HG03175 (cell line): ENCODE measurements around the gene GP1BB.

Experiments used
- ATAC-seq: cut with Tn5 transposase; IDR thresholded peaks from one replicate; pipeline ENCODE4 v1.9.1; 2021; ENCODE audit warnings: mild to moderate bottlenecking, moderate library complexity; ENCODE audit not compliant: unreplicated experiment

The GP1BB gene

DNA sequence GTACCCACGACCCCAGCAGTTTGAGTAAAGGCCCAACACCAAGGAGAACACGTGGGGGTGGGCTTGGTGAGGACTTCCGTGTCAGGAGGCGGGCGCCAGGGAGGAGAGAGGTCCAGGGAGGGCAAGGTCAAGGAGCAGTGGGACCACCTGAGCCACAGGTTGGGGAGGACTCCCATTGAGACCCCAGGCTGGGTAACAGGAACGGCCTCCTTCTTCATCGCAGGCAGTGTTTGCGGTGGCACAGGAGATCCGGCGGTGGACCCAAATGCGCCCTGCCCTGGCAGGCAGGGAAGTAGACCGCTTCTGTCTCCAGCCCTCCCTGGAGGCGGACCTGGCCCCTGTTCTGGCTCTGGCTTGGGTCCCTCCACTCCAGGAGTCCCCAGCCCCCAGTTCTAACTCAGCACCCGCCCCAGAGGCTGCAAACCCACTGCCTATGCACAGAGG lies 31.4 kb downstream of the GP1BB start:
- no peak for ATAC-seq

DNA sequence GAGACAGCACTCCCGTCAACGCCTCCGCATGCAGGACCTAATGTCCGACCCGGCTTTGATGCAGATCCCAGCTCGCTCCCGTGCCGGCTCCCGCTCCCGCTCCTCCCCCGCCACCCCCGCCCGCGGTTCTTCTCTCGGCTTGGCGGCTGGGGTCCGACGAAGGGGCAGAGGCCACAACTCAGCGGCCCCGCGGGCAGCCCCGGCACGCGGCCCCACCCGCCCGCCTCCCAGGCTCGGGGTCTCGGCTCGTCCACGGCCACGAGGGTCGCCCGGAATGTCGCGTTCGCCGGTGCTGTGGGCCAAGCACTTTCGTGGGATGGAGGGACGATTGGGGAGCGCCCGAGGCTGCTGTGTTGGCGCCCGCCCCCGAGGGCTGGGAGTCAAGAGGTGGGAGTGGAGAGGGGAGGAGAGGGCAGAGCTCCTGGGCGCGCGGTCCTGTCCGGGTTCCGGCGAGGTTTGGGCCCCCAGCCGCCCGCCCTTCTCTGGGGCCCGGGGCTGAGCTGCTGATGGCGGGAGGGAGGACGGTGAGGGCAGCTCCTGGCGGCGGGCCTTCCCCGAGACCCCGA lies 31.9 kb downstream of the GP1BB start:
- no peak for ATAC-seq

- no peak for ATAC-seq
These were observed 32.5 kb downstream of the GP1BB start for GRCh38 chr22:19755722-19756287.

GRCh38 chr22:19756288-19757128 lies 33.2 kb downstream of the GP1BB start:
- no peak for ATAC-seq

DNA sequence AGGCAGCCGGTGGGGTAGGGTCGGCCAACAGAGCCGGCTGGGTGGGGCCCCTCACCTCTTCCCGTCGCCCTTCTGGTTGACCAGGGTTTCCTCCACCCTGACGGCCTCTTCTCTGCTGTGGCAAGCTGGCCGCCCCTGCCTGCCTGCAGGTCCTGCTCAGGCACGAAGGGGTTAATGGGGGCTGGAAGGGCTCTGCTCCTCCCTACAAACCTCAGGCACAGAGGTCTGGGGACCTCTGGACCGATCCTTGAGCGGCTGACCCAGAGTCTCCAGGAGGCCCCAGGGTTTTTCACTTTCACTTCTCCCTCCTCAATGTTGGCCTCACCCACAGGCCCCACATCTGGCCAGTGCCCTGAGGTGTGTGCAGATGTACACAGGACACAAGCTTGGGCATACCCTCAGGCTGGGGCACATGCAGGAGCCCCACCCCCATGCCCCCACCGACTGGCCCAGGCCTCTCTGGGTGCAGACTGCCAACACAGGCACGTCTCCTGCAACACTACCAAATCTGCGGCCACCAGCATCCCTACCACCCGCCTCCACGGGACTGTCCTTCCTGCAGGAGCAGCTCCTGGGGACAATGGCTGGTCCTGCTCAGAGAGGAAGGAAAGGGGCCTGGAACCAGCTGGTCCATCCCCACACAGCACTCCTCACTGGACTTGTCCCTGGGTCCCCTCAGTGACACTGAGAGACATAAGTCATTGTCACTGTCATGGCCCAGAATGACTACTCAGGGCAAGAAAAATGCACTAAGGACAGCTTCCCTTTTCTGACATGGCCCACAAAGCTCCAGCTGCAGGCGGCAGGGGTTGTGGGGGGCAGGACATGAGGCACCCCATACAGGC lies 34.0 kb downstream of the GP1BB start:
- ATAC-seq = no peak

GRCh38 chr22:19757985-19758895 lies 34.9 kb downstream of the GP1BB start:
- ATAC-seq = no peak

DNA sequence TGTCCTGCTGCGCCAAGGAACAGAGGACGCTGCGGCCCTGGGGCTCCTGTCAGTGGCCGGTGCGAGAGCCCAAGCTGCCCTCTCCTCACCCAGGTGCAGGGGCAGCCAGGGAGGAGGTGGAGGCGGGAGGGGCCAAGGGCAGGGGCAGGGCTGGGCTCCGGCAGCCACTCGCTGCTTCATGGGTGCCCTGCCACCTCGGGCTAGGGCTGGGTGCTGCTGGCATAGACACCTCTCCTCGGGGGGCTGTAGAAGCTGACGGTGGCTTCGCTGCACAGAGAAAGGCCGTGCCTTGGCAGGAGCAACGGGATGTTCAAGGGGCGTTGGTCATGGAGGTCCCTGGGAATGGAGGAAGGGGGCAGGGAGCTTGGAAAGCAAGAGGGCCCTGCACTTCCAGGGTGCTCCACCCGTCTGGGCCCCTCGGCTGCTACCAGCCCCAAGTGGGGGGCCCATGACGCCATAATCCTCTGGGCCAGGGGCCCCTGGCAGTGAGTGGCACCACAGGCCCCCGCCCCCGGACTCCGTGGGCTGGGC lies 35.6 kb downstream of the GP1BB start:
- ATAC-seq = no peak

DNA sequence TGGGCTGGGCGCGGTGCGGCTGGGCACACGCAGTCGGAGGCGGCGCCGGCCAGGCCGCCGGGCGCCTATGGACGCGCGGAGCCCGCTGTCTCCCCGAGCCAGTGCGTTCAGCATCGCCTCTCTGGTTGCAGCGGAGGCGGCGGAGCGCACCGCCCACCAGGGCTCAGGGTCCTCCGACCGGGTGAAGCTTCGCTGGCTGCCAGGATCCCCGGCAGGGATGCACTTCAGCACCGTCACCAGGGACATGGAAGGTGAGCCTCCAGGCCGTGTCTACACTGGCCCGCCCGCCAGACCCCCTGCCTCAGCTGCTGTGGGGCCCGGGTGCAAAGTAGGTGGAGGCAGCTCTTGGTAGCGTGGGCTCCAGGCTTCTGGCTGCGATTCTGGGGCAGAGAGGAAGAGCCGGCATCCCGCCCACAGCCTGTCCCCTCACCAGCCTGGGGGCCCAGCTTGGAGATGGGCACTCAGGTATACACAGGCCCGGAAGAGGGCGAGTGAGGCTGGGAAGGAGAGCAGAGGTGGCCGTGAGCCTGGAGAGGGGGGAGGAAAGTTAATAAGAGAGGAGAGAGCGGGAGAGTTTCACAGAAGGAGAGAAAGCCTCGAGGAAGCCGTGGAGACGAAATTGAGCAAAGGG lies 36.2 kb downstream of the GP1BB start:
- no peak for ATAC-seq

GRCh38 chr22:19760058-19760950 lies 37.0 kb downstream of the GP1BB start, which contains the start of gene TBX1:
TBX1 (plus strand) TSS chr22:19760778; CDS start chr22:19760844, 66 bp downstream.
- ATAC-seq = no peak

DNA sequence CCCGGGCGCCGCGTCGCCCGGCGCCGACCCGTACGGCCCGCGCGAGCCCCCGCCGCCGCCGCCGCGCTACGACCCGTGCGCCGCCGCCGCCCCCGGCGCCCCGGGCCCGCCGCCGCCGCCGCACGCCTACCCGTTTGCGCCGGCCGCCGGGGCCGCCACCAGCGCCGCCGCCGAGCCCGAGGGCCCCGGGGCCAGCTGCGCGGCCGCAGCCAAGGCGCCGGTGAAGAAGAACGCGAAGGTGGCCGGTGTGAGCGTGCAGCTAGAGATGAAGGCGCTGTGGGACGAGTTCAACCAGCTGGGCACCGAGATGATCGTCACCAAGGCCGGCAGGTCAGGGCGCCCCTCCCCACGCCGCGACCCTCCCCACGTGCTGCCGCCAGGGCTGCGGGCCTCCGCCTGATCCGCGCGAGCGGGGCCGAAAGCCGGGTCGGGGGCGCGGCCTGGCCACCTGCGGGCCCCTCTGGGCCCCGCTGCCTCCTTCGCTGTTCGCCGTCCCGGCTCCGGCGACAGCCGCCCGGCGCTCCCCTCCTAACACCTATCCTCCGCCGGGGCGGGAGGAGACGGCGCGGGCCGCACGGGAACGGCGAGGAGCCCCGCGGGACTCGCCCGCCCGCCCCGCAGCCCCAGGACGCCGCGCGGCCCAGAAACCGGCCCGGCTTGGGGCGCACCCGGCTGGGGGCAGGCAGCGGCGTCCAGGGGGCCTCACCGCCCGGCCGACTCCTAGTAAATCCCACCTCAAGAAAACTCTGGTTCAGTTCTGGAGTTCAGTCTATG lies 37.8 kb downstream of the GP1BB start:
- ATAC-seq = no peak

- no peak for ATAC-seq
These were observed 38.6 kb downstream of the GP1BB start for GRCh38 chr22:19761725-19762567.

GRCh38 chr22:19762568-19763457 lies 39.5 kb downstream of the GP1BB start:
- no peak for ATAC-seq

- ATAC-seq = no peak
These were observed 40.3 kb downstream of the GP1BB start for GRCh38 chr22:19763458-19764298.

- no peak for ATAC-seq
These were observed 40.9 kb downstream of the GP1BB start for GRCh38 chr22:19764299-19764593.
